Mononuclear cell (primary cell): ENCODE data around the gene PPP2R5C. TPM values are rescaled to one million over a fixed set of nuclear protein-coding genes. Genes with fewer than 3 reads are reported as not detected.
"Not testable (repeated sequence)": the region's sequence is repeated elsewhere in the genome, so short reads cannot be mapped to it uniquely, and the experiment has no call there.

Source experiments
- H3K27me3 ChIP-seq: 2 replicates; pipeline ENCODE4 v1.6.0; 2011; ENCODE audit warnings: low read length, control low read depth; ENCODE audit not compliant: insufficient read depth
- H3K4me1 ChIP-seq: 2 replicates; pipeline ENCODE4 v1.5.1; 2011; ENCODE audit warnings: mild to moderate bottlenecking, low read length, control low read depth; ENCODE audit not compliant: insufficient read depth
- H3K4me3 ChIP-seq: 2 replicates; pipeline ENCODE4 v1.5.1; 2011; ENCODE audit warnings: mild to moderate bottlenecking, low read length, moderate library complexity
- H3K9me3 ChIP-seq: 2 replicates; pipeline ENCODE4 v1.5.1; 2011; ENCODE audit warnings: low read depth, mild to moderate bottlenecking, control low read depth, low read length
- total RNA-seq: library from RNA; depleted of rRNA; stranded (reverse); fragments of >200 nt; gene quantifications from one replicate; pipeline ENCODE4 v1.2.3, GENCODE V29; 2012

The PPP2R5C gene
- total RNA-seq, 1 donor: 466 TPM

DNA sequence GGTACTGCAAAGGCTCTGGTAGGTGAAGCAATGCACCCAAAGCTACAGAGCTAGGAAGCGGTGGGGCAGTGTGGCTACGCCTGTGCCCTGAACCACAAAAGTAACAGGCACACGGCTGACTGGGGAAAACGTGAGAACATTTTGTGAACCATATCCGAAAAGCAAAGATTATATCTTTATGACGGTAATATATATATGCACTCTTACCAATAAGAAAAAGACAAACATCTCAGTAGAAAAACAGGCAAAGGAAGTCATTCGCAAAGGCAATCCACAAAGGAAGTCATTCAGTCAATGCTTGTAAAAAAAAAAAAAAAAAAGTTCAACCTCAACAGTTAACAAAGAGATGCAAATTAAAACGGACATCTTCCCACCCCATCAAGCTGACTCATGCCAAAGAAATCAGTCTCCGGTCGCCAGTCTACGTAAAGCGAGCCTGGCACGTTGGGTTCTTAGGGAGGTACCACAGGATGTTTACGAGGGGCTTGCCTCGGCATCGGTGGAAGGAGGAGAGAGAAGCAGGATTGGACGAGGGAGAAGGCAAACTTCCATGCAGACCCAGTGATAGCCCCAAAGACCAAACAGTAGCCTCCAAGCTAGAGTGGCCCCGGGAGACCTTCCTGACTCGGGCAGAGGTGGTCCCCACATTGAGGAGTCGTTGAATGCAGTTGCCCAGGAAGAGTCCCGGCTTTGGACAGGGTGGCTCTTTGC, 39.4 kb upstream of the PPP2R5C start:
- Histone ChIP-seq H3K27me3 (peaks cover 9% of the 10 kb centered on the region), H3K9me3 (no peaks in the 10 kb centered on the region), H3K4me1 (peaks cover 65% of the 10 kb centered on the region), H3K4me3 (no peak overlapping the region)

DNA sequence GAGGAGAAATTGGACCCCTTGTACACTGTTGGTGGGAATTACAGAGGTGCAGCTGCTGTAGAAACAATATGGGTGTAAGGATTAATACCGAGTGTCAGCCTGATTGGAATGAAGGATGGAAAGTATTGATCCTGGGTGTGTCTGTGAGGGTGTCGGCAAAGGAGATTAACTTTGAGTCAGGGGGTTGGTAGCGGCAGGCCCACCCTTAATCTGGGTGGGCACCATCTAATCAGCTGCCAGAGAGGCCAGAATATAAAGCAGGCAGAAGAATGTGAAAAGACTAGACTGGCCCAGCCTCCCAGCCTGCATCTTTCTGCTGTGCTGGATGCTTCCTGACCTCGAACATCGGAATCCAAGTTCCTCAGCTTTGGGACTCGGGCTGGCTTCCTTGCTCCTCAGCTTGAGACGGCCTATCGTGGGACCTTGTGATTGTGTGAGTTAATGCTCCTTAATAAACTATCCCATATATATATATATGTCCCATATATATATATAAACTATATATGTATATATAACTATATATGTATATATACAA, 38.4 kb upstream of the PPP2R5C start:
- Histone ChIP-seq H3K4me1 (peaks cover 56% of the 10 kb centered on the region), H3K9me3 (no peaks in the 10 kb centered on the region), H3K4me3 (no peak overlapping the region), H3K27me3 (peaks cover 9% of the 10 kb centered on the region)

DNA sequence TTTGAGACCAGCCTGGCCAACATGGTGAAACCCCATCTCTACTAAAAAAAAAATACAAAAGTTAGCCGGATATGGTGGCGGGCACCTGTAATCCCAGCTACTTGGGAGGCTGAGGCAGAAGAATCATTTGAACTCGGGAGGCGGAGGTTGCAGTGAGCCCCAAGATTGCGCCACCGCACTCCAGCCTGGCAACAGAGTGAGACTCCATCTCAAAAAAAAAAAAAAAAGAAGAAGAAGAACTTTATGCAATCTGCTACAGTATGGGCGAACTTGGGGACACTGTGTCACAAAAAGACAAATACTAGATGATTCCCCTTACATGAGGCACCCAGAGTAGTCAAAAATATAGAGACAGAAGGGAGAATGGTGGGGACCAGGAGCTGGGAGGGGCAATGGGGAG, 35.9 kb upstream of the PPP2R5C start:
- not testable (repeated sequence) for H3K27me3 ChIP-seq, H3K4me3 ChIP-seq, H3K9me3 ChIP-seq
- peaks cover 45% of the 10 kb centered on the region for H3K4me1 ChIP-seq

DNA sequence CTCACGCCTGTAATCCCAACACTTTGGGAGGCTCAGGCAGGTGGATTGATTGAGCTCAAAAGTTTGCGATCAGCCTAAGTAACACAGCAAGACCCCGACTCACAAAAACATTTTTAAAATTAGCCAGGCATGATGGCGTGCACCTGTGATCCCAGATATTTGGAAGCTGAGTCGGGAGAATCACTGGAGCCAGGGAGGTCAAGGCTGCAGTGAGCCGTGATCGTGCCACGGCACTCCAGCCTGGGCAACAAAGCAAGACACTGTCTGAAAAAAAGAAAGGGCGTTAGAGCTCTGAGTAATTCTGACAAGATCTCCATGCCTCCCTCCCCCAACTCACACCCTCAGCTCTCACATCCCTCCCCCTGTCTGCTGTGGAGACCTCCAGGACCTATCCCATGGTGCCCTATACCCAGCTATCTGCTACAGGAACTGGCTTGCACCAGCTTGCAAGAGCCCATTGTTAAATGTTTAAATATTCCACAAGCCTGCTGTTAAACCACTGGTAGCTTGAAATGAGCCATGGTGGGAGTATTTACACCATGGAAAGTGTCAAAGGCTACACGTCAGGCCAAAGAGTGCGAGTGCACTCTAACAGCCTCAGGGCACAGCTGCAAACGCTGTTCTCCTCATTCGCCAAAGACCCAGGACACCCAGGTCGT, 35.1 kb upstream of the PPP2R5C start:
- Histone ChIP-seq H3K9me3 (no peaks in the 10 kb centered on the region), H3K4me3 (no peak overlapping the region), H3K27me3 (no peaks in the 10 kb centered on the region), H3K4me1 (peaks cover 47% of the 10 kb centered on the region)

DNA sequence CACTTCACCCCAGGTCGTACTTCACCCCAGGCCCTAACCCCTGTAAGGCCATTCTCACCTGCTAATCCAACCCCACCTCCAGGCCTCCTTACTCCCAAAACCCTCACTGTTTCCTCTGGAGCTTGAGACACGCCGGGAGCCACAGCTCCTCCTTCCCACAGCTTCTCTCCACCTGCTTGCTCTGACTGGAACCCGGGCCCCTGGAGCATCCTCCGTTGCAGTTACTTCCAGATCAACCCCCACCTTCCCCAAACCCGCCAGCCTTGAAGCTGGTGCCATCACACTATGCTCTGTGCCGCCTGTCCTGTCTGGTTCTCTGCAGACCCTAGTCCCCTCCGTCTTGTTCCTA, 34.6 kb upstream of the PPP2R5C start:
- no peaks in the 10 kb centered on the region for H3K9me3 ChIP-seq
- H3K4me1 ChIP-seq: peaks cover 47% of the 10 kb centered on the region

DNA sequence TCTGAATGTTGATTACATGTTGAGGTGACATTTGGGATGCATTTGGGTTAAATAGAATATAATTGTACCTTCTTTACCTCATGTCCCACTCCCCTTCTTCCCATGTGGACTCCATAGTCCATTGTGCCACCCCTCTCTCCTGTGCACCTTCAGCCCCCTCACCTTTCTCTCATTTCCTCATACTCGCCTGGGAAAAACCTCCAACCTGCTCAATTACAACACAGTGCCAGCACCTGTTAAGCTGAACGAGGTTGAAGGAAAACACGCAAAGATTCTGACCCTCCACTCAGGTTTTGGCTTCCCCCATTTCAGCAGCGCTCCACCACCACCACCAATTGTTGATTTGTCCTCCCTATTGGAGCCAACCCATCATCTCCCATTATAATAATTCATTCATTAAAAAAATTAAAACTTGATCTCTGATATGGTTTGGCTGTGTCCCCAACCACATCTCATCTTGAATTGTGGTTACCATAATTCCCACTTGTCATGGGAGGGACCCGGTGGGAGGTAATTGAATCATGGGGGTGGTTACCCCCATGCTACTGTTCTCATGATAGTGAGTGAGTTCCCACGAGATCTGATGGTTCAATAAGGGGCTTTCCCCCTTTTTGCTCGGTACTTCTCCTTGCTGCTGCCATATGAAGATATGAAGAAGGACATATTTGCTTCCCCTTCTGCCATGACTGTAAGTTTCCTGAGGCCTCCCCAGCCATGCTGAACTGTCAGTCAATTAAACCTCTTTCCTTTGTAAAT, 33.7 kb upstream of the PPP2R5C start:
- no peaks in the 10 kb centered on the region for H3K27me3 ChIP-seq
- peaks cover 47% of the 10 kb centered on the region for H3K4me1 ChIP-seq
- H3K9me3 ChIP-seq: no peaks in the 10 kb centered on the region
- no peak overlapping the region for H3K4me3 ChIP-seq

More for the DNA sequence above, 34.6 kb upstream of the PPP2R5C start:
- Histone ChIP-seq H3K27me3 (no peaks in the 10 kb centered on the region), H3K4me3 (no peak overlapping the region)

DNA sequence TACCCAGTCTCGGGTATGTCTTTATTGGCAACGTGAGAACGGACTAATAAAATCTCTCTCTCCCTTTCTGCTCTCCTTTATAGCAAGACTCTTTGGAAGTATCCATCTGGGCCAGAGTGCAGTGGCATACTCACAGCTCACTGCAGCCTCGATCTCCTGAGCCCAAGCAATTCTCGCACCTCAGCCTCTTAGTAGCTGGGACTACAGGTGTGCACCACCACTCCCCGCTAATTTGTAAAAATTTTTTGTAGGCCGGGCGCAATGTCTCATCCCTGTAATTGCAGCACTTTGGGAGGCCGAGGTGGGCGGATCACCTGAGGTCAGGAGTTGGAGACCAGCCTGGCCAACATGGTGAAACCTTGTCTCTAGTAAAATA, 33.2 kb upstream of the PPP2R5C start:
- Histone ChIP-seq H3K4me3 (no peak overlapping the region), H3K4me1 (peaks cover 41% of the 10 kb centered on the region)

DNA sequence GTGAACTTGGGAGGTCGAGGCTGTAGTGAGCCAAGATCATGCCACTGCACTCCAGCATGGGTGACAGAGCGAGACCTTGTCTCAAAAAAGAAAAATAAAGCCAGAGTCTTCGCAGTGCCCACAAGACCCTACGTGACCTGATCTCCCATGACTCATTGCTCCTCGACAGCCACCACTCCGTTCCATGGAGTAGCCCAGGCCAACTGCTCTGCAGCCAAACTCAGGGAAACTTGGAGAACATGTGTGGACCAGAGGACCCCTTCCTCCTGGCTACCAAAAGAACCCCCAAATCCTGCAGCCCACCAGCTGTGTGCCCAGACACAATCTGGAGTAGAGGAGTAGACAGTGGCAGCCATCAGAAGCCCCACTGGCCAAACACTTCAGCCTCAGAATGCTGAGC, 32.1 kb upstream of the PPP2R5C start:
- Histone ChIP-seq H3K9me3 (no peaks in the 10 kb centered on the region), H3K27me3 (no peaks in the 10 kb centered on the region), H3K4me1 (peaks cover 41% of the 10 kb centered on the region), H3K4me3 (no peak overlapping the region)

More for the DNA sequence above, 33.2 kb upstream of the PPP2R5C start:
- H3K27me3 ChIP-seq: no peaks in the 10 kb centered on the region
- H3K9me3 ChIP-seq: no peaks in the 10 kb centered on the region

DNA sequence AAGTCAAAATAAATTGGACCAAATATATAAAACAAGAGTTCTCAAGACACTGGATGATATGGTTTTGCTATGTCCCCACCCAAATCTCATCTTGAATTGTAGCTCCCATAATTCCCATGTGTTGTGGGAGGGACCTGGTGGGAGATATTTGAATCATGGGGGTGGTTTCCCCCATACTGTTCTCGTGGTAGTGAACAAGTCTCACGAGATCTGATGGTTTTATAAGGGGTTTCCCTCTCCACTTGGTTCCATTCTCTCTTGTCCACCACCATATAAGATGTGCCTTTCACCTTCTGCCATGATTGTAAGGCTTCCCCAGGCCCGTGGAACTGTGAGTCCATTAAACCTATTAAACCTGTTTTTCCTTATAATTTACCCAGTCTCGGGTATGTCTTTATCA, 31.4 kb upstream of the PPP2R5C start:
- peaks cover 41% of the 10 kb centered on the region for H3K4me1 ChIP-seq
- not testable (repeated sequence) for H3K9me3 ChIP-seq, H3K4me3 ChIP-seq, H3K27me3 ChIP-seq

DNA sequence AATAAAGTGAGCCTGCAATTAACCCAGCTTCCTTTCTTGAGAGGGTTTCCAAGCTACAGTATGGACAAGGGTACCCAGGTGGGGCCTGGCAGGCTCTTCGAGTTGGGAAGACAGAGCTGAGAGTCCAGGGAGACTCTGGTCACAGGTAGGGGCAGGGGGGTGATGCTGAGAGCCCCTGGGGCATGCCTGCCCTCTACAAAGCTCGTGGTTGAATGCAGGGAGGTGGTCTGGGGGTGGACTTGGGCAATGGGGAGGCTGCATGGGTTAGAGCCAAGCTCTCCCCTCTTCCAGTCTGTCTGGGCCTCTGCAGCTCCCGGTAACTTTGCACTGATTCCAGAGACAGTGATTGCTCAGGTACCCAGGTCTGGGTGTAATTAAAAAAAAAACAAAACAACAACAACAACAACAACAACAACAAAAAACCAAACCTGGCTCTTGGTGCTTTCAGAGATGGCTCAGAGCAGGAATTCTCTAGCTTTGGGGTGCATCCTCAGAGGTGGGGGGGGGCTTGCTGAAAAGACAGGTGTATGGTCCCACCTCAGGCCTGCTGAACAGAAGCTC, 30.8 kb upstream of the PPP2R5C start:
- Histone ChIP-seq H3K4me3 (no peak overlapping the region), H3K4me1 (peaks cover 37% of the 10 kb centered on the region), H3K9me3 (no peaks in the 10 kb centered on the region), H3K27me3 (no peaks in the 10 kb centered on the region)

DNA sequence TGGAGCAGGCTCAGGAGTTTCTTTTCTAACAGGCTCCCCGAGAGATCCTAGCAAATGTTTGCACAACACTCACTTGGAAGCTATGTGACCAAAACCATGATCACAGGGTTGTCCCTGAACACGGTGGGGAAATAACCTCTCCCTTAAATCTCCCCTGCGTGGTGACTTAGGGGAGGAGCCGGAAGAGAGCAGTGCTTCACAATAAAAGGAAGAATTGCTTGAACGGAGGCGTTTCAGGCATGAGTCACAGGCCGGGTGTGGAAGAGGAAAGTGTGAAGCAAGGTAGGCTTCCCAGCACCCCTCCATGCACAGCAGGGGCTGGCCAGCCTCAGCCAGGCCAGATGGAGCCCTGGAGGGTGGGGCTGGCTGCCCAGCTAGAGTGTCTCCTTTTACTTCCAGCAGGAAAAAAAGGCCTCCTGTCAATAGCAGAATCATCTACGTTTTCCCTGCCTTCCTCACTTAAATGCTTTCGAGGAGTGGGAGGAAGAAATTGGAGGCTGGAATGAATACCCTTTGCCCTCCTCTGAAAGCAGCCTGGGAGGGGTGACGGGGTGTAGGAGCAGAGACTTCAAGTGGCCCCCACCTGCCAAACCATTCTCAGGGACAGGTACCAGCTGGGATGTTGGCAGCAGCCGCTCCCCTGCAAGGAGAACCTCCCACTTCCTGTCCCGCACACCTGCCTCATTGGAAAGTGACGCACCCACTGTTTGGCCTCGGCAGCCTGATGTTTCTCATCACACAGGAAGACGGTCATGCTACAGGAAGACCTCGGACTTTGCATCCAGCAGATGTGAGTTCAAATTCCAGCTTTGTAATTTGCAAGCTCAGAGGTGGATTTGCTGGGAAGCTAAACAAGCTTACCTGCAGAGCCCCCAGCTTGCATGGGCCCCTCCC, 30.1 kb upstream of the PPP2R5C start:
- no peaks in the 10 kb centered on the region for H3K27me3 ChIP-seq
- H3K4me3 ChIP-seq: no peak overlapping the region
- H3K9me3 ChIP-seq: no peaks in the 10 kb centered on the region
- H3K4me1 ChIP-seq: peaks cover 29% of the 10 kb centered on the region

DNA sequence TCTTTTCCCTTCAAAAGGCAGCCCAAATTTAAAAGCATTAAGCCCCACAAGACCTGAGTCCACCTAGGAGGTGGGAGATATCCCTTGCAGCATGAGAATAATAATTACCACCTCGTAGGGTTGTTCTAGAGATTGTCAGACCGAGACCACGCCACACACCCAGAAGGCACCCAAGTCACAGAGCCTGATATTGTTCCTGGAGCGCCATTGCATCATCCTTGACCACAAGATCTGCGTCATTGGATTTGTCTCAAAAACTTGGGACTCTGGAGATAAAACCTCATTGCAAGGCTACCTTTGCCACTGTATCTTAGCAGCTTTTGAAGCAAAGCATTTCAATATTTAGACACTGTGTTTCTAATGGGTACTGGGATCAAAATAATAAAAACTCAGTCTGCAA, 29.4 kb upstream of the PPP2R5C start:
- H3K9me3 ChIP-seq: no peaks in the 10 kb centered on the region
- no peaks in the 10 kb centered on the region for H3K27me3 ChIP-seq
- H3K4me3 ChIP-seq: no peak overlapping the region
- H3K4me1 ChIP-seq: peaks cover 25% of the 10 kb centered on the region

DNA sequence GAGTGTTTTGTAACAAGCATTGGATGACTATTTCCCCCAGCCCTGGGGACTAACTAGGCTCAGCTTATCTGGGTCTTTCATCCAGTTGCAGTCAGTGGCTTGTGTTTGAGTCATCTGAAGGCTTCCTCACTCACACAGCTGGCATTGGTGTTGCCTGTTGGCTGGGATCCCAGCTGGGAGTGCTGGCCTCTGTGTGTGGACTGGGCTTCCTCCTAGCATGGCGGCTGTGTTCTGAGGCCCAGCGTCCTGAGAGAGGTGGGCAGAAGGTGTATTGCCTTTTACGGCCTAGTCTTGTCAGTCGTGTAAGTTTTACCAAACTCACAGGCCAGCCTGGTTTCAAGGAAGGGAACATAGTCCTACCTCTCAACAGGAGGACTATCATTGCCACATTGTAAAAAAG, 28.3 kb upstream of the PPP2R5C start:
- peaks cover 33% of the 10 kb centered on the region for H3K4me1 ChIP-seq

DNA sequence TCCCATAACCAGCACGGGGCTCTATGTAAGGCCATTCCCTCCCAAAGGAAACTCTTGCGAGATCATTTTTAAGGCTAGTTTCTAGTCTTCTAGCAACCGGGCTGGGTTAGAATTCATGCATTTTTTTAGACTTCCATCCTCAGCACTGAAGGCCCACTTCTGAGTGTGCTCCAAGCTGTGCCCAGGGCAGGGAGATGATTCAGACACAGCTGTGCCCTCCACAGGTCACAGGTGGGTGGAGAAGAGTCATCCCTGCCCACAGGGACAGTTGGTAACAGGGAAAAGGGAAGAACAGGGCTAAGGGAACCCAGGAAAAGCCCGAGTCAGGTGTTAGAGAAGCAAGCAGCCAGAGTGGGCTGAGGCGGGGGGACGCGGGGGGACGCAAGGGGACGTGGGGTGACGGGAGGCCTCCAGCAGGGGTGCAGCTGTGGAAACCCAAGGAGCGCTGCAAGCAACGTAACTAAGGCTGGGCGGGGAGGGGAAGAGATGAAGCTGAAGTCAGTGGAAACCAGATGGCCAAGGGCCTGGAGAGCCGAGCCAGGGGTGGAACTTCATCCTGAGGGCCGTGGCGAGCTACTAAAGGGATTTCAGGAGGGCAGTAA, 27.2 kb upstream of the PPP2R5C start:
- Histone ChIP-seq H3K9me3 (no peaks in the 10 kb centered on the region), H3K4me1 (peaks cover 45% of the 10 kb centered on the region), H3K4me3 (no peak overlapping the region), H3K27me3 (no peaks in the 10 kb centered on the region)

More for the DNA sequence above, 28.3 kb upstream of the PPP2R5C start:
- Histone ChIP-seq H3K27me3 (no peaks in the 10 kb centered on the region), H3K4me3 (no peak overlapping the region), H3K9me3 (no peaks in the 10 kb centered on the region)
